Suppressor macrophage treated with lipopolysaccharide for 4 hours (primary cell): ENCODE data around the gene BRINP3.
"Not testable (repeated sequence)": the region's sequence is repeated elsewhere in the genome, so short reads cannot be mapped to it uniquely, and the experiment has no call there.

Source experiments
- DNase-seq: peaks from one replicate; pipeline ENCODE4 v3.0.0-alpha.2; 2020

Gene BRINP3

DNA sequence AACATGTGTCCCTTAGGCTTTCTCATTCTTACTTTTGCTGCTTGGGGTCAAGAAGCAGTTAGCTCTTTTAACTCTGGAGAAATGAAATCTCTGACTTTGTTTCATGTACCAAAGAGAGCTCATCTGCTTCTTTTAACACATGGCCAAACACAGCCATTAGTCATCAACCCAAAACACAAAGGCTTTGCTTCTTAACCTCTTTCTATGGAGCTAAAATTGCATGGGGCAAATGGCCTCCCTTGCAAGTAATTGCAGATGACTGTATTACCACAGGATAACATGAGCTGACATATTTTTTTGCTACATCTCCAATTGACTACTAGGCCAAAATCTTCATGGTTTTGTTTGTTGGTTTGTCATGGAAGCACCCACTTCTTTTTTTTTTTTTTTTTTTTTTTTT lies 300.9 kb downstream of the BRINP3 start:
- no peak for DNase-seq

DNA sequence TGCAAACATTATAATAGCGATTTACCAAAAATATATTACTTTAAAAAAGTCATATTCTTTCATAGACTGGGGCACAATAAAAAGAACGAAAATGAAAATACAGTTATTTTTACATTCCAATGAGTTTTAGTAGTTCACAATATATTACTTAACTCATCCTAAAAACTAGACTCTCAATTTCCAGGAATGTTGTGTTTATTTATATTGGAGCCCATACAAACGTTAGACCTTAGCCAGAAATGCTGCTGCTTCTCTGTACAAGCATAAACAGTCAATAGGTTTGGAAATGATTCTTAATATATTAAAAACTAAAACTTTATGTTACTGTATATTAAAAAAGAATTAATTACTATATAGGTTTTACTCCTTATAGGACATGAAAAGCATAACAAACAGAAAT lies 302.3 kb downstream of the BRINP3 start:
- no peak for DNase-seq

DNA sequence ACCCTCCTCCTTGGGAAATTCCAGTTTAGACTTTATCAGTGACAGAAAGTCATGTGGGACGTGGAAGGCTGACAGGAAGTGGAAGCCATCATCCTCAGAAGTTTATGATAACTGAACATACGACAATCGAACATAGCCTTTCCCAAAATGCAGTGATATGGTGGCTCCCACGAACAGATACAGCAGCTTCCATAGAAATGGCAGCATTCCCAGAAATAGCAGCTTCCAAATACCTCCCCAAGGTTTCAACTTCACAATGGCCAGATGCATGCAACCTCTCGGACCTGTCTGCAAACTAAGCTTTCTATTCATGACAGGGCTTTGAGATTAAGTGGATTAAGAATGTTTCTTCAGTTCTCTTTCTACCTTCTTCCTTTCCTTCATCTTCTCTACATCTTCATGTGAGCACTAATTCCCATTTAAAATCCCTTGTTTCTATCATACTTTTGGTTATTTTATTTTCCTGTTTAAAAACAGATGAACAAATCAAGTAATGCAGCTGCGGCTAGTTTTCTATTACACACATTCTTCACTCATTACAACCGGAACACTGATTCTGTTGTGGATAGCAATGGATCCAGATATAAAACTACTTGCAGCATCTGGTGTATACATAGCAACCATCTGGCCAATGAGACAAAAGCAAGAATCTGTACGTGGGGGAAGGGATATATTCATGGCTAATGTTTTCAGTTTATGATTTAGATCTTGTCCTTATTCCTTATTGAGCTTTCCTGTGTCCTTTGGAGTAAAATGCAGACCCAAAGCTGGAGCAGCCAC lies 304.8 kb downstream of the BRINP3 start:
- DNase-seq = no peak

DNA sequence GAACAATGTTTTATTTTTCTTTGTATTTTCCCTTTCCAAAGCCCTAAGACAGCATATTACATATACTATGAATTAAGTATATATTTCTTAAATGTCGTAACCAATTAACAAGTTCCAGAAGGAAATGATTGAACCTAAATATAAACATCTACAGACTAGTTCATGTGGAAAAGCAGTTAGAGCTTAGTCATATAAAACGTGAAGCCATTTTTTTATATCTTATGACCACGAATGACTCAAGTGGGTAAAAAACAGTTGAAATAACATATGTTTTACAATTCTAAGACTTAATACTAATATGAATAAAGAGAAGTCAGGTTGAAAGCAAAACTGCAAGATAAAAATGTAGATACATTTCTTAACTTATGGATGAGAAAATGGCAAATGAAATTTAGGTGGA lies 307.3 kb downstream of the BRINP3 start:
- DNase-seq = no peak

DNA sequence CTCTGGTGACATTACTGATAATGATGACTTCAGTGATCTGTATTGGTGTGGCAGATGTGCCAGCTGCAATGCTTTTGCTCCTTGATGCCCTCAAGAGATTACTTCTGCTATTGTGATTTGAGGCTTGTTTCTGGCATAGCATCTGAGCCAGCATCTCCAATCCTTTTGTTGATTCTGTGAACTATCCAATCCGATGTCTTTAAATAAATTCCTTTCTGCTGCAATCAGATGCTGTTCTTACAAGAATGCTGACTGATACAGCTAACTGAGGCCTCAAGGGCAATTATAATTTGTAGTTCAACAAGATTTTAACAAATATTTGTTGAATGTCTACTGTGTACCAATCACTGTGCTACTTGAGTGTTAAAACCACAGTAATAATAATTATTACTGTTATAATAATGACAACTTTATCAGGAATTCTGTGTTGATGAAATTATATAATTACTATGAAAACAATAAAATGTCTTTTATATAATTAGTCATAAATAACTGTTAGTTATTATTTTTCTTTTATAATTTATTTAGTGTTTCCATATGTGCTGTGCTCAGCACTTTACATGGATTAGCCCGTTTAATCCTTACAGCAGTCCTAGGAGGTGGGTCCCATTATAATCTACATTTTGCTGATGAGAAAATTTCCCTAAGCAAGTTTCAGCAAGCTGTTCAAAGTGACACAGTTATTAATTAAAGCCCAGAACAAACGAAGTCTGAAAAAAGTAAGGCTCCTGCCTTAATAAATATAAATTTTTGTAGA lies 308.2 kb downstream of the BRINP3 start:
- no peak for DNase-seq

DNA sequence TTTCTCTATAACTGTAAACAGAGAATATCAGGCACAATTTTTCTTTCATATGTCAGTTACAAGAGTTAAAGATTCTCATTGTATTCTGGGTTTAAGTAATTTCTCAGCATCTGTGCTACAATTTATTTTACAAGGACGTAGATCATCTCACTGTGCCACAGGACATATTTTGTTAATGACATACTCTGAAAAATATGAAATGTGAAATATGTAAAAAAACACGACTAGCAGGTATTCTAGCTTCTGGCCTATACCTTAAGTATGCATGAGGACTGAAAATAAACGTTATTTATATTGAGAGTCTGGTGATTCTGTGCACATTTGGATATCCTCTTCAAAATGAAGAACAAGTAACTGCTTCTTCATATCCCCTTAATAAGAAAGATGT lies 308.8 kb downstream of the BRINP3 start:
- DNase-seq = no peak

DNA sequence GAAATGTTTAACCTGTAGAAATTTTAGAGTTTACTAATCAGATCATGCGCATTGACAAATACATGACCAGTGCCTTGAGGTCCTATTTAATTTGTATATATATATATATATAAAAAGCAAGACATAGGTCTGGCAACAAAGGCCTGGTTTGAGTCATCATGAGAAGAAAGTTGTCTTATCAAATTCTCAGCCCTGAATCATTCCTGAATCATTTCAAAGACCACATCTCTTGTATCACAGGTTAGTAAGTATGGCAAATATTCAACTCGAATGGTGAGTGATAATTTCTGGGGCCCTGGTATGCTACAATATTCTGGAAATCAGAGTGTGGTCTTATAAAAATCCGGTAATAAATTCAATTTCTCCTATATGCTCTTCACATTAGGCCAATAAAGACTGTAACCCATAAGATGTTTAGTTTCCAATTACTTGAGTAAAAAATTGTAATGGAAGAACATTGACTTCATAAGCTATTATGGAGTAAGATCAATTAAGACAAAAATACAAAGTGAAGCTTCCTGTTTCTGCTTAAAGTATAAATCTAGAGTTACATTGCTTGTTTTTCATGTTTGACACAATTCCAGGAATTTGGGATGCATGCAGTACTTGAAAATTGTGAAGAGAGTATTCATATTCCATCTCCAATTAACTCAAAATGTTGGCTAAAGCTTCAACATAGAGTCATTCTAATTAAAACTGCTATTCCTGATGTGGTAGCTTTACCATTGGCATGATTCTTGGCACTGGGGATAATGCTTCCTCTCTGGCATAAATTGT lies 309.4 kb downstream of the BRINP3 start:
- DNase-seq = no peak

DNA sequence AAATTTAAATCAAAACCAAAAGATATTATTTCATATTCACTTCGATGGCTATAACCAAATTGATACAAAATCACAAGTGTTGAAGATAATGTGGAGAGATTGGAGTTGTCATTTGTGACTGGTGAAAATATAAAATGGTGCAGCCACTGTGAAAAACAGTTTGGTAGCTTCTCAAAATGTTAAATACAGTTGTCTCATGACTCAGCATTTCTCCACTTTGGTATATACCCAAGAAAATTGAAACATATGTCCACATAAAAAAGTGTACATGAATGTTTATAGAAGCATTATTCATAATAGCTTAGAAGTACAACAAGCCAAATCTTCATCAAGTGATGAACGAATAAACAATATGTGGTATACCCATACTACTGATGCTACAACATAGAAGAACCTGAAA lies 318.5 kb downstream of the BRINP3 start:
- no peak for DNase-seq

DNA sequence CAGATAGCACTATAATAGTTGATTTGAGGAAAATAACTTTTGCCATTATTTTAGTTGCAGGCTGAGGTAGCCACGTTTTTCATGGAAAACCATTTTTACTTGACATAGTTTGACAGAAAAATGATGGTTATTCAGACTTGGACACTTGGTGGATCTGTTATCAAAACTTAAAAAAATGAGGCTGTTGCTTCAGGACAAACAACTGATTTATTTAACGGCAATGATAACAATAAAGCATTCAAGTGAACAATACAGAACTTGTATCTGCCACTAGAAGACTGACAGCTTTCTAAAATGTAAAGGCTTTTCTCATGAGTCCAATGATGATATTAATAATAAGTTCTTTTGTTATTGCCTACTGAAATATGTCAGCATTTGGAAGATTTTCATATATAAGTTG lies 322.9 kb downstream of the BRINP3 start:
- DNase-seq = no peak

DNA sequence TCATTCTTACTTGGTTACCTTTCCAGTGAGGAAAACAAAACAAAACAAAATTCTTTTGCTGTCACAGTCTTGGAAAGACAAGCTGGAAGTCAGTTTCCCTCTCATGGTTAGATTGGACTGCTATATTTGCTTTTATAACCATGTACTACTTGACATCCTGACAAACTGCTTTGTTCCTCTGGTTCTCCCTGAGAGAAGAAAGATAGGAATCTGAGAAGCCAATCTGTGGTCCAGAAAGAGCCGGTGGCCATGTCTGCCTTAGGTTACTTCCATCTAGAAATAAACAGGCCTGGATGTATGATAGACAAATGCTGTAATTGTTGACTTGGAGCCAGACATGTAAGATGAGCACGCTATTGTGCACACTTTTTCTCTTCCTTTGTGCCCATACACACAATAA lies 330.0 kb downstream of the BRINP3 start:
- DNase-seq = no peak

DNA sequence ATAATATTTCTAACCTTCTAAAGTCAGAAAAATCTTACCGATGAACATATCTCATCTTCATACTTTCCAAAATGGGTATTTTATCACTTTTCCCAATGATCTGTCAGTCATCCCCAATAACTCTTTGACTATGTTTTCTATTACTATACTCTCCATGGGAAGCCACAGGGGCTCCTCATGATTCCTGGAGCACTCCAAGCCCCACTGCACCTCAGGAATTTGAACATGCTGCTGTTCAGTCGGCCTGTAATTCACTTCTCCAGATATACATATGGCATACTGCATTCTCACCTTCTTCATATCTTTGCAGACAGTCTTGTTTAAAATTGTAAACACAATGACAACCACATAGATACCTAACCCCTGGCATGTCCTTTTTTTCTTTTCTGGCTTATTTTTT lies 333.0 kb downstream of the BRINP3 start:
- no peak for DNase-seq

DNA sequence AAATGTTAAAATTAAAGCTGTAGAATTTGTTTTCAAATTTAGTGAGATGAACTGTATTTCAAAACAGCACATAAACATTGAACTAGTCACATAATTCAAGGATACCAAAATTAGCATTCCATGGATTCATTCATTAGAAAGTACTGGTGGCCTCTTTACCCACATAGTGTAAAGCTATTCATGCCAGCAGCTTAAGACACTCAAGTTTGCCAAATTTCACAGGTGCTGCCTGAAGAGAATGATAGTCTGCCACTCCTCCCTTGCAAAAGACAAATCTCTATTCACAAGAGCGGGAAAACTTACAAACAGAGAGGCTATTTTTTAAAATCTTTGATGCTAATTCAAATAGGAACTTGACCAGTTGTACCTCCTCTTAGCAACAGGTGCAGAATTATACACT lies 337.0 kb downstream of the BRINP3 start:
- no peak for DNase-seq

DNA sequence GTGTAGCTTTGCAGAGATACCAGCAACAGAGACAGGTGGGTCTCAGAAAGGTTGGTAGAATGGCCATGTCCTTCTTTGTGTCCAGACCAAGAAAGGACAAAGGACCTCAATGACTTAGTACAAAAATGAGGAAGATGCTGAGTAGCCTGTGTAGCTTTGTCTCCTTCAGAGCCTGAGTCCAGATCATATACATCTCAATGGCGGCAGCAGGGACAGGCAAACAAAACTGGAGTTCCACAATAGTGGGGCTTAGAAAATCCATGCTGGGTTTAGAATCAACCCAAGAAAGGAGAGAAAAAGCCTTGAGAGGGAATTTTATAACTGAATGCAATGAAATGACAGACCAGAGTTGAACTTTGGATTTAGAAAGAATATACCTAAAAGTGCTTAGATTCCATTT lies 339.0 kb downstream of the BRINP3 start:
- no peak for DNase-seq

DNA sequence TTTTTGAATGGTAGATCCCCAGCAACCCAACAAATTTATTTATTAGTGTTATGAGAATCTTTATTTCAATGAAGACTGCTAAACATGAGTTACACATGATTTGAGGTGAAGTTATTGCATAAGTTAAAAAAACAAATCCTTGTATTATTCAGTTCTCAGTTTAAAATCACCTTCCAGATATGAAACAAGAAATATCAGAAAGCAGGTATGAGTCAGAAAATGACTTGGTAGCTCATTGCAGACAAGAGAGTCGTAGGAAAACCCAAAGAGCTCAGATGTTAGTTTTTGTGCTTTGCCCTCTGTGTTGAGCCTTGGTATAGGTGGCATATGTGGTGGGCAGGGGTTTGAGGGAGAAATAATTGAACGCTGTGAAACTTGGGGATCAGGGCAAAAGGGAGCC lies 339.4 kb downstream of the BRINP3 start:
- no peak for DNase-seq

DNA sequence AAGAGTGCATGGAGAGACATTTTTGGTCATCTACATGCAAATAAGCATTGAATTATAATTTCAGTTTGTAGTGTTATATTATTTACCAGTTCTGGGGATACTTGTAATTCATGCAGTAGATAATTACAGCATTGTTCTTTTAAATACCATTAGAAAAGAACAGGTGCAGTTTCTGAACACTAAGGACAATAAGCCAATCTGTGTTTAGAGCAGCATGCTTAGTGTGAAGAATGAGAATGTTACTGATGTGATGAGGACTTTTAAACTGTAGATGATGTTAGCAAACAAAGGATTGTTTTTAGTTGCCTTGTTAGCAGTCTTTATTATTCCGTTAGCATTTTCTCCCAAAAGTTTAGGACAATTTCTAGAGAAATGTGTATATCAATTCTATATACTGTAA lies 348.3 kb downstream of the BRINP3 start:
- DNase-seq = no peak

DNA sequence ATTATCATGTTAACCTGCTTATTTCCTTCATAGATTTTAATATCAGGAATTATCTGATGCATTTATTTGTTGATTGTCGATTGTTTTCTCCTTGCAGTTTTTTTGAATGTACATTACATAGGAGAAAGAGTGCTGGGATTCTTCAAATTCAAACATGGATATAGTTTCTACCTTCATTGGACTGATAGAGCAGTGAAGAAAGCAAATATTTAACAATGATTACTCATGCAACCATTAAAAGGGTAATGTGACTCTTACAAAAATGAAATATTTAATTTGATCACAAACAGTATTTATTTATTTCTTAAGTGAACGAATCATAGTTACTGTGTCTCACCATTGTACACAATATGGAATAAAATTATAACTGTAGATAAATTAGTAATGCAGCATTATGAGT lies 350.9 kb downstream of the BRINP3 start:
- DNase-seq = no peak

DNA sequence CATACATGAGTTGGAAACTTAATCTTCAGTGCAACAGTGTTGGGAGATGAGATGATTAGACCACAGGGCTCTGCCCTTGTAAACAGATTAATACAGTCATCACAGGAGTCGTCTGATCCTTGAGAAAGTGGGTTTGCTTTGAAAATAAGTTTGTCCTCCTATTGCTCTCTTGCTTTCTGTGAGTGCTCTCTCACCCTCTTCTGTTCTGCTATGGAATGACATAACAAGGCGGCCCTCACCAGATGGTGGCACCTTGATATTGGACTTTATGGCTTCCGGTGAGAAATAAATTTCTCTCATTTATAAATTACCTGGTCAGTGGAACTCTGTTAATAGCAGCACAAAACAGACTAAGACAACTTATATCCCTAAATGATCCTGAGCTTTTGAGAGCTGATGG lies 353.6 kb downstream of the BRINP3 start:
- no peak for DNase-seq

DNA sequence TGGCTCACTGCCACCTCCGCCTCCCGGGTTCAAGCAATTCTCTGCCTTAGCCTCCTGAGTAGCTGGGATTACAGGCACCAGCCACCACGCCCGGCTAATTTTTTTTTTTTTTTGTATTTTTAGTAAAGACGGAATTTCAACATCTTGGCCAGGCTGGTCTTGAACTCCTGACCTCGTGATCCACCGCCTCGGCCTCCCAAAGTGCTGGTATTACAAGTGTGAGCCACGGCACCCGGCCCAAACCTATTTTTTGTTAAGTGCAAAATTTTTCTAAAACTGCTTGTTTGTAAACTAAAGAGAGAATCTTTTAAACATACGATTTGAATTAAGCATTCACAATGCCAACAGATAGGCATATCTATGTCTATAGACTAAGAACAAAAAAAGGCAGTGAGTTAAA lies 357.1 kb downstream of the BRINP3 start:
- DNase-seq = not testable (repeated sequence)

DNA sequence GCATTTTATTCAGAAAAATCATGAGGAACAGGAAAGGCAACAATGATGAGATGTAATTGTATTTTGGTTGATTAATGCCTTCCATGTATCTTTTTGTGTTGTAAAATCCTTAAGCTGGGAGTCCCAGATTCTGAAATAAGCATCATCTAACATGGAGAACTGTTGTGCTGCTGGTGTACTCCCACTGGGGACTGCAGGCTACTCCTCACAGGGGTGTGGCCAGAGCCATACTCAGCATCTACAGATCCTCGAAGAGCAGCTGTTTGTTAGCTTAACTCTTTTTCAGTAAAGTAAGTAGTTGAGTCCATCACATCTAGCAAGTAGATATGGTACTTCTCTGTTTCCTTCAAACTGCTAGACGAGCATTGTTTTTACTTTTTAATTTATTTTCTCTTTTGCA lies 358.0 kb downstream of the BRINP3 start:
- no peak for DNase-seq

DNA sequence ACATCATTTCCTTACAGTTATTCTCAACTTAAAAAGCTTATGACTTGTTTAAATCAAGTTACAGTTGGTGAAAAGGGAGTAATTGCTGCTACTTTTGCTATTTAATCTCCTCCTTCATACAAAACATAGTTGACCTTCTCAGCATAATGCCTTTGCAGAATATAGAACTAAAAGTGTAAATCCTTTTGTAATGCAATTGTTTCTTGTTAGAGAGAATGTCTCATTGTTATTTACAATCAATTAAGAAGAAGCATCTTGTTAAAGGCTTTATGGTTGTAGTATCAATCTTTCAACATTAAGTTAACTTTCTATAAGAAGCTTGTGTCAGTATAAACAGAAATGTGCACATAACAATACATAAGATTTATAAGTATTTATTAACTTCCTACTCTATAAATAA lies 360.7 kb downstream of the BRINP3 start:
- no peak for DNase-seq

DNA sequence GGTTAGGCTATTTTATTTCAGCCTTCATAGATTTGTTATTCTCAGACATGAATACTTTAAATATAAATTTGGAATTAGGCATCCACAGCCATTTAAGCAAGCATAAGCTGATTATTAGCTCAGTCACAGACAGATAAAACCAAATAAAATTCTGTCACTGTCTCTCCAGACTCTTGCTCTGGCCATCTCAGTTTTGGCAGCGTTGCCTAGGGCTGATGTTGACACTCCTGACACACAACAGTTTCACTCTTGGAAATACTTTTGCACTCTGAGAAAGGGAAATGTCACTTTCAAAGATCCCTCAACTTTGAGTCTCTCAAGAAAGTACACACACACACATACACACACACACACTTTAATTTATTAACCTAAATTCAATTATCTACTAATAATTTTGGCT lies 372.7 kb downstream of the BRINP3 start:
- DNase-seq = no peak

DNA sequence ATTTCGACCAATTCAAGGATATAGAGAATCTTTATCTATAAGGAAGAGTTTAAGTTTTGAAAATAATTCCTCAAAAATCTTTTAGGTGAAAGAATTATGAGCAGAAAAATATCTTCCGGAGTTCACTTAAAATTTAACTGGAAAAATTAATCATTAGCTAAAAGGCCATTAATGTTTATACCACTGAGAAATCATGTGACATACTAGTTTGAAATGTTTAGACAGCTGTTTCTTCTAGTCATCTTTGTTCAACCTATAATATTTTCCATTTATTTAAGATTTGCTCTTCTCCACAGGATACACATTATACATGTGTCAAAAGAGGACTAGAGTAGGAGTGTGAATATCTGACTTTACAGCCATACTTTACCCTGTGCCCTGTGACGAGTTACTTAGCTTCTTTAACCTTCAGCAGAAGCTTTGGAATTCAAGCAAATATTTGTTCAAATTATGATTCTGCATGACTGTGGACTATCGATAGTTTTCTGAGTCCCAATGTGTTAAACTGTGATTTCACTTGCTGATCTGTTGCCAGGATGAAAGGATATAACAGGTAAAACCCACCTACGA lies 374.8 kb downstream of the BRINP3 start:
- no peak for DNase-seq

DNA sequence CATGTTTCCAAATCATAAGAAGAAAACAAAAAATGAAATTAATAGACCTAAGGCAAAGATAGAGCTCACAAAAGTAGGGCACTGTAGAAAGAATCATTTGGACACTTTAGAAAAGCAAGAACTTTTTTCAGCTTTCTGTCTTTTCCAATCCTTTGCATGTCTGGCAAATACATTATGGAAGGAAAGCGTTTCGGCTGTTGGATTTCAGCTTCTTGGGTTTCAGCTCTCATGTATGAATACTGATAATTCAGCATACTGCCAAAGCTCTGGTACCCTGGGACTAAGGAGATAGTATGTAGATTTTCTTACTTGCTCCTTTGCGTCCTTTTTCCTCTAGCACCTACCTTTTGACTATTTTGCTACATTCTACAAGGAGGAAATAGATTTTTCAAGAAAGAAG lies 375.9 kb downstream of the BRINP3 start:
- no peak for DNase-seq

DNA sequence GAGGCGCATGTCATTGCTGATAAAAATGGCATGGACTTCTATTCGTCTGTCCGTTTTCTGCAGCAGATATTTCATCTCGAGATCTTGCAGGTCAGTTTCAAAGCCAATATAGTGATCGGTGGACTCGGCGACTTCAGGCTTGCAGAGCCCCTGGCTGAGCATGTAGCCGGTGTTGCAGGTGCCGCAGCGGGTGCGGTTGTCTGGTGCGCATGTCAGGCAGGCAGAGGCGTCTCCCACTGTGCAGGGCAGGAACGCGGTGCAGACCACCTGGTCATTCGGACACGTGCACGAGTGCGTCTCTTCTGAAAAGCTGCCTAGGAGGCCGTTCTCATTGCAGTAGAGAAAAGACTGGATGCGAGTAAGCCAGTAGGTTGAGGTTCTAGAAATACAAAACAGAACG lies 378.9 kb downstream of the BRINP3 start:
- DNase-seq = no peak
